HEK293 (cell line): ENCODE results near the gene PRDM10.

Source experiments
- CTCF ChIA-PET: fragments of 350-600 bp; formaldehyde crosslinking; extraction: SDS; loops from one replicate; lab custom pipeline; 2021; ENCODE audit warnings: antibody characterized with exemption; lab: Yijun Ruan, JAX
- POLR2A ChIA-PET: fragments of 300-600 bp; formaldehyde crosslinking; extraction: SDS; loops from one replicate; lab custom pipeline; 2020; ENCODE audit warnings: antibody characterized with exemption, inconsistent platforms; lab: Yijun Ruan, JAX
- H3K27ac ChIP-seq: fragments of 200-500 bp; sonication (Bioruptor generic); 2 replicates; pipeline ENCODE4 v1.5.1; 2014; ENCODE audit warnings: low read depth, low read length, control low read depth, inconsistent platforms; ENCODE audit errors: extremely low read depth
- H3K36me3 ChIP-seq, 2 experiments: fragments of 200-500 bp in 1 of 2; sonication (Bioruptor generic) in 1 of 2; 1 replicate in 1 of 2; 2 replicates in 1 of 2; pipeline ENCODE4 v1.5.1; 2014 to 2017; ENCODE audit warnings: inconsistent platforms in 2 of 2, low read length in 2 of 2; ENCODE audit not compliant: control insufficient read depth in 2 of 2, insufficient read depth in 1 of 2
- H3K4me1 ChIP-seq: fragments of 200-500 bp; sonication (Bioruptor generic); 2 replicates; pipeline ENCODE4 v1.5.1; 2014; ENCODE audit warnings: mild to moderate bottlenecking, low read length, inconsistent platforms; ENCODE audit not compliant: control insufficient read depth, insufficient read depth
- H3K4me3 ChIP-seq: 2 replicates; pipeline ENCODE4 v1.5.1; 2011; ENCODE audit warnings: low read depth, mild to moderate bottlenecking, control low read depth, low read length, moderate library complexity
- H3K9me3 ChIP-seq: fragments of 200-500 bp; sonication (Bioruptor generic); 2 replicates; pipeline ENCODE4 v1.5.1; 2014; ENCODE audit warnings: low read depth, low read length, inconsistent platforms; ENCODE audit not compliant: control insufficient read depth, insufficient read depth
- BCL11B ChIP-seq: fragments of 450-650 bp; formaldehyde crosslinking; IDR thresholded peaks from 2 replicates; pipeline ENCODE4 v1.5.1; 2016; ENCODE audit warnings: low read depth, missing biosample characterization, missing genetic modification characterization
- GLIS1 ChIP-seq: fragments of 450-650 bp; formaldehyde crosslinking; IDR thresholded peaks from 2 replicates; pipeline ENCODE4 v1.5.1; 2016; ENCODE audit warnings: missing biosample characterization, missing genetic modification characterization
- GLIS2 ChIP-seq: fragments of 450-650 bp; formaldehyde crosslinking; IDR thresholded peaks from 2 replicates; pipeline ENCODE4 v1.5.1; 2016; ENCODE audit warnings: missing biosample characterization, missing genetic modification characterization
- IKZF3 ChIP-seq: fragments of 450-650 bp; IDR thresholded peaks from 2 replicates; pipeline ENCODE4 v1.5.0; 2018; ENCODE audit warnings: missing biosample characterization, mild to moderate bottlenecking, missing genetic modification characterization, moderate library complexity
- KLF16 ChIP-seq: fragments of 450-650 bp; formaldehyde crosslinking; IDR thresholded peaks from 2 replicates; pipeline ENCODE4 v1.5.1; 2017; ENCODE audit warnings: missing biosample characterization, missing genetic modification characterization
- KLF7 ChIP-seq: fragments of 450-650 bp; formaldehyde crosslinking; IDR thresholded peaks from 2 replicates; pipeline ENCODE4 v1.5.1; 2016; ENCODE audit warnings: missing biosample characterization, missing genetic modification characterization, borderline replicate concordance
- KLF8 ChIP-seq: fragments of 450-650 bp; formaldehyde crosslinking; IDR thresholded peaks from 2 replicates; pipeline ENCODE4 v1.5.1; 2016; ENCODE audit warnings: missing biosample characterization, missing genetic modification characterization
- PATZ1 ChIP-seq: fragments of 450-650 bp; formaldehyde crosslinking; IDR thresholded peaks from 2 replicates; pipeline ENCODE4 v1.5.1; 2016; ENCODE audit warnings: missing biosample characterization, missing genetic modification characterization
- PRDM1 ChIP-seq: fragments of 450-650 bp; formaldehyde crosslinking; IDR thresholded peaks from 2 replicates; pipeline ENCODE4; 2016; ENCODE audit warnings: missing biosample characterization, missing genetic modification characterization
- PRDM10 ChIP-seq: fragments of 450-650 bp; formaldehyde crosslinking; IDR thresholded peaks from 2 replicates; pipeline ENCODE4 v1.5.1; 2016; ENCODE audit warnings: missing biosample characterization, missing genetic modification characterization
- SP7 ChIP-seq: fragments of 450-650 bp; formaldehyde crosslinking; IDR thresholded peaks from 2 replicates; pipeline ENCODE4 v1.5.1; 2016; ENCODE audit warnings: missing biosample characterization, missing genetic modification characterization
- YY1 ChIP-seq: fragments of 450-650 bp; formaldehyde crosslinking; IDR thresholded peaks from 2 replicates; pipeline ENCODE4 v1.5.1; 2018; ENCODE audit warnings: missing biosample characterization, missing genetic modification characterization
- YY2 ChIP-seq: fragments of 450-650 bp; formaldehyde crosslinking; IDR thresholded peaks from 2 replicates; pipeline ENCODE4 v1.5.1; 2016; ENCODE audit warnings: missing biosample characterization, missing genetic modification characterization
- ZBTB20 ChIP-seq: fragments of 450-650 bp; formaldehyde crosslinking; IDR thresholded peaks from 2 replicates; pipeline ENCODE4 v1.5.1; 2016; ENCODE audit warnings: missing biosample characterization, missing genetic modification characterization
- ZBTB26 ChIP-seq: fragments of 450-650 bp; formaldehyde crosslinking; optimal IDR thresholded peaks from 2 replicates; pipeline ENCODE3; 2016; ENCODE audit warnings: missing biosample characterization, mild to moderate bottlenecking, missing genetic modification characterization
- ZBTB48 ChIP-seq: fragments of 450-650 bp; formaldehyde crosslinking; IDR thresholded peaks from 2 replicates; pipeline ENCODE4 v1.5.1; 2016; ENCODE audit warnings: missing biosample characterization, missing genetic modification characterization
- ZFP69B ChIP-seq: fragments of 450-650 bp; formaldehyde crosslinking; IDR thresholded peaks from 2 replicates; pipeline ENCODE4 v1.5.1; 2016; ENCODE audit warnings: missing biosample characterization, missing genetic modification characterization
- ZNF10 ChIP-seq: fragments of 450-650 bp; formaldehyde crosslinking; IDR thresholded peaks from 2 replicates; pipeline ENCODE4 v1.5.1; 2017; ENCODE audit warnings: missing biosample characterization, missing genetic modification characterization
- ZNF121 ChIP-seq: fragments of 450-650 bp; formaldehyde crosslinking; IDR thresholded peaks from 2 replicates; pipeline ENCODE4 v1.5.1; 2016; ENCODE audit warnings: missing biosample characterization, missing genetic modification characterization
- ZNF18 ChIP-seq: fragments of 450-650 bp; formaldehyde crosslinking; IDR thresholded peaks from 2 replicates; pipeline ENCODE4 v1.5.1; 2016; ENCODE audit warnings: missing biosample characterization, missing genetic modification characterization
- ZNF24 ChIP-seq: fragments of 450-650 bp; formaldehyde crosslinking; IDR thresholded peaks from 2 replicates; pipeline ENCODE4 v1.5.1; 2016; ENCODE audit warnings: missing biosample characterization, missing genetic modification characterization
- ZNF513 ChIP-seq: fragments of 450-650 bp; IDR thresholded peaks from 2 replicates; pipeline ENCODE4 v1.5.1; 2018; ENCODE audit warnings: missing biosample characterization, missing genetic modification characterization
- ZNF548 ChIP-seq: fragments of 450-650 bp; formaldehyde crosslinking; IDR thresholded peaks from 2 replicates; pipeline ENCODE4 v1.5.1; 2016; ENCODE audit warnings: missing biosample characterization, missing genetic modification characterization
- ZNF639 ChIP-seq: fragments of 450-650 bp; formaldehyde crosslinking; IDR thresholded peaks from 2 replicates; pipeline ENCODE4 v1.5.1; 2016; ENCODE audit warnings: missing biosample characterization, missing genetic modification characterization
- ZNF785 ChIP-seq: fragments of 450-650 bp; formaldehyde crosslinking; IDR thresholded peaks from 2 replicates; pipeline ENCODE4 v1.5.1; 2016; ENCODE audit warnings: missing biosample characterization, missing genetic modification characterization
- ZXDB ChIP-seq: fragments of 450-650 bp; formaldehyde crosslinking; IDR thresholded peaks from 2 replicates; pipeline ENCODE4 v1.5.1; 2016; ENCODE audit warnings: missing biosample characterization, missing genetic modification characterization

PRDM10 gene

GRCh38 chr11:130002352-130002845, at the start of gene PRDM10:
Gene PRDM10, minus strand, starts transcription at chr11:130002835. Its CDS starts 41,871 bp downstream, at chr11:129960964.
- ChIA-PET POLR2A (interaction anchor here (0.6 to 3.8 kb wide), 38 partner anchors 8 to 1867 kb away, joined by 3 to 41 read pairs (median 5); partner anchors contain the start of gene APLP2), CTCF (interaction anchor here (1.0 kb wide), 1 partner anchor 48 kb away, joined by 3 read pairs; no protein-coding TSS in a partner anchor)
- H3K27ac ChIP-seq, result peak within 1 kb of the TSS; percentile 97
- no peaks in the 10 kb centered on the region for H3K36me3 ChIP-seq
- no peaks in the 10 kb centered on the region for H3K9me3 ChIP-seq
- peak within 1 kb of the TSS; percentile 80 for H3K4me3 ChIP-seq
- H3K4me1 ChIP-seq, result no peaks in the 10 kb centered on the region
- TF ChIP-seq ZNF24 (tag by site-specific recombination) (peak; percentile 71; the same call in 1 of the 2 replicates), ZNF785 (tag by site-specific recombination) (no peak), PATZ1 (peak; percentile 65), KLF16 (tag by site-specific recombination) (peak; percentile 37; the same call in 1 of the 2 replicates), ZNF121 (tag by site-specific recombination) (no peak), ZNF548 (tag by site-specific recombination) (no peak), ZBTB48 (tag by site-specific recombination) (peak; percentile 74), PRDM10 (tag by site-specific recombination) (peak; percentile 99), ZNF10 (tag by site-specific recombination) (0 out of 2 replicates have a peak, but pooled peaks have one; percentile 29), ZNF513 (tag by site-specific recombination) (0 out of 2 replicates have a peak, but pooled peaks have one; percentile 15), KLF7 (tag by site-specific recombination) (peak; percentile 17; the same call in 1 of the 2 replicates), YY1 (tag by site-specific recombination) (peak; percentile 79), ZNF639 (0 out of 2 replicates have a peak, but pooled peaks have one; percentile 36), GLIS1 (peak; percentile 45; the same call in 1 of the 2 replicates), SP7 (tag by site-specific recombination) (peak; percentile 36; the same call in 1 of the 2 replicates), BCL11B (tag by site-specific recombination) (no peak), ZBTB26 (peak; percentile 42), ZNF18 (tag by site-specific recombination) (peak; percentile 50; the same call in 1 of the 2 replicates), KLF8 (tag by site-specific recombination) (peak; percentile 23), GLIS2 (tag by site-specific recombination) (peak; percentile 77), PRDM1 (no peak), ZFP69B (tag by site-specific recombination) (peak; percentile 40; the same call in 1 of the 2 replicates), ZXDB (tag by site-specific recombination) (peak; percentile 20), IKZF3 (tag by site-specific recombination) (no peak), ZBTB20 (tag by site-specific recombination) (0 out of 2 replicates have a peak, but pooled peaks have one; percentile 6), YY2 (tag by site-specific recombination) (peak; percentile 30; the same call in 1 of the 2 replicates)
